Measurements from ENCODE around the gene RAX.

DNA sequence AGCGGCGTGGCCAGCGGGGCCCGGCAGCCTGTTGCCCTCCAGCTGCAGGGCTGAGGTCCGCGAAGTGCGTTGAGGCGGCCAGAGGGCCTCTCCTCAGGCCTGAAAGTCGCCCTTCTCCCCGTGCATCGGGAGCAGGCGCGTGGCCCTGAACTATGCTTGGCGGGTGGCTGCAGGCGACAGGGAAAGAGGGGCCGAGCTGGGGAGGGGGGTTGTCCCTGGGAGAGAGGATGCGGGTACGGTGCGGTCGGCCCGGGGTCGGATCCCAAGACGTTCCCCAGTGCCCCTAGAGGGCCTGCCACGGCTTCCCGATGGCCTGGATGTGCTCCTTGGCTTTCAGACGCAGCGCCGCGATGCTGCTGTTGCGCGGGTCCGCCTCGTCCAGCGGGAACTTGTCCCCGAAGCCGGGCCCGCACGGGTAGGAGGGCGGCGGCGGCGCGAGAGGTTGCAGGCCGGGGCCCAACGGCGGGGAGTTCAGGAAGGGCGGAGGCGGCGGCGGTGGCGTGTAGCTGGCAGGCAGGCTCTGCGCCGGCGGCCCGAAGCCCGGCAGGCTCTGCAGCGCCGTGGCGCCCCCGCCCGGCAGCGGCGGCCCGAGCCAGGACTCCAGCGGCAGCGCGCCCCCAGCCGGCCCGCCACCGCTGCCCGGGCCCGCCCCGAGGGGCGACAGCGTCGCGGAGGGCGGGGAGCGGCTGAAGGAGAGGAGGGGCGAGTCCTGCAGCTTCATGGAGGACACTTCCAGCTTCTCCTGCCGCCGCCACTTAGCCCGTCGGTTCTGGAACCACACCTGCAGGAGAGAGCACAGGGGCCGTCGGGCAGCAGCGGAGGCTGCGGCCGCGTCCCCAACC, 4.3 kb downstream of the RAX start:
- TF ChIP-seq POLR2AphosphoS5 (IDR thresholded peaks at IDR 0.05; ENCODE audit: borderline replicate concordance, low read depth, low read length) (no peak), EZH2 (IDR thresholded peaks at IDR 0.05) (no peak), FOXP2 (optimal IDR thresholded peaks at IDR 0.05; ENCODE audit: control extremely low read depth, extremely low read length, insufficient read depth) (no peak)

Data from SK-N-MC (cell line).